HCT116 (cell line): ENCODE data around the gene ANXA2. TPM values are rescaled to one million over a fixed set of nuclear protein-coding genes. Genes with fewer than 3 reads are reported as not detected.

Experiments used
- ATAC-seq: fragments of 200-7000 bp; cut with Tn5 transposase; 2 replicates; pipeline ENCODE4 v1.9.1; 2020; ENCODE audit warnings: mild to moderate bottlenecking, moderate library complexity
- BruUV-seq: library from RNA; stranded (reverse); fragments of 400-500 nt; replicated peaks from 2 replicates; lab custom pipeline; 2021; lab: Mats Ljungman, UMichigan
- CTCF ChIA-PET: fragments of 300-600 bp; sonication (Branson Sonifier 250); formaldehyde crosslinking; loops from one replicate; lab custom pipeline; 2021; ENCODE audit warnings: antibody characterized with exemption; lab: Charles Lee
- POLR2A ChIA-PET: fragments of 300-600, 350-600 bp; sonication (Branson Sonifier 250); formaldehyde crosslinking; loops from one replicate; lab custom pipeline; 2021; ENCODE audit warnings: antibody characterized with exemption; lab: Charles Lee
- RAD21 ChIA-PET, 2 experiments: fragments of 300-600 bp; sonication (Branson Sonifier 250); formaldehyde crosslinking; loops; one replicate each; lab custom pipeline; 2023; ENCODE audit warnings: low total read pairs in 2 of 2; ENCODE audit not compliant: uncharacterized antibody in 2 of 2, unreplicated experiment in 2 of 2, low non-redundant PET in 1 of 2; lab: Charles Lee
- DNase-seq: peaks from one replicate; pipeline ENCODE4 v3.0.0-alpha.2; 2010; ENCODE audit warnings: low read depth, low spot score
- H2AFZ ChIP-seq: fragments of 200-600 bp; shearing (Covaris generic), sonication (generic); 2 replicates; pipeline ENCODE4 v1.6.1; 2017; ENCODE audit warnings: low read depth, mixed run types, mixed read lengths, antibody characterized with exemption, low read length; ENCODE audit not compliant: poor library complexity, severe bottlenecking
- H3K27ac ChIP-seq: 2 replicates; pipeline ENCODE4 v1.5.1; 2012; ENCODE audit warnings: low read depth, low read length
- H3K27me3 ChIP-seq: fragments of 200-600 bp; sonication (generic); 2 replicates; pipeline ENCODE4 v1.6.1; 2016; ENCODE audit warnings: mixed run types, low read length, mixed read lengths; ENCODE audit not compliant: insufficient read depth
- H3K36me3 ChIP-seq, 2 experiments: fragments of 200-500 bp in 1 of 2; fragments of 200-600 bp in 1 of 2; sonication (Bioruptor generic) in 1 of 2; sonication (generic) in 1 of 2; 2 replicates each; pipeline versions ENCODE4 v1.5.1 to v1.6.1; 2014 to 2016; ENCODE audit warnings: low read length in 2 of 2, inconsistent platforms in 1 of 2, mixed read lengths in 1 of 2, mixed run types in 1 of 2; ENCODE audit not compliant: insufficient read depth in 2 of 2, control insufficient read depth in 1 of 2
- H3K4me1 ChIP-seq, 2 experiments: fragments of 200-600 bp in 1 of 2; sonication (generic) in 1 of 2; 2 replicates each; pipeline versions ENCODE4 v1.5.1 to v1.6.1; 2012 to 2017; ENCODE audit warnings: low read length in 2 of 2, inconsistent platforms in 1 of 2, mild to moderate bottlenecking in 1 of 2, mixed read lengths in 1 of 2, mixed run types in 1 of 2, moderate library complexity in 1 of 2; ENCODE audit not compliant: insufficient read depth in 2 of 2, control insufficient read depth in 1 of 2
- H3K4me2 ChIP-seq: fragments of 200-600 bp; sonication (generic); 2 replicates; pipeline ENCODE4 v1.6.1; 2017; ENCODE audit warnings: mixed run types, low read length, mixed read lengths
- H3K4me3 ChIP-seq, 2 experiments: fragments of 200-600 bp in 1 of 2; sonication (generic) in 1 of 2; replicated peaks in 1 of 2; 2 replicates each; pipeline ENCODE4 v1.5.1; 2011 to 2016; ENCODE audit warnings: low read length in 2 of 2, control low read depth in 1 of 2, low read depth in 1 of 2, mild to moderate bottlenecking in 1 of 2, mixed read lengths in 1 of 2, mixed run types in 1 of 2
- H3K79me2 ChIP-seq: fragments of 200-600 bp; sonication (generic); 2 replicates; pipeline ENCODE4 v1.6.1; 2017; ENCODE audit warnings: mild to moderate bottlenecking, mixed run types, low read length, moderate library complexity, mixed read lengths; ENCODE audit not compliant: insufficient read depth
- H3K9ac ChIP-seq: fragments of 200-600 bp; sonication (generic); 2 replicates; pipeline ENCODE4 v1.6.1; 2016; ENCODE audit warnings: low read length, mixed read lengths
- H3K9me2 ChIP-seq: fragments of 200-600 bp; sonication (generic), shearing (Covaris generic); 2 replicates; pipeline ENCODE4 v1.6.1; 2017; ENCODE audit warnings: mixed run types, mild to moderate bottlenecking, moderate library complexity; ENCODE audit not compliant: insufficient read depth
- H3K9me3 ChIP-seq, 2 experiments: fragments of 200-500 bp in 1 of 2; fragments of 200-600 bp in 1 of 2; sonication (Bioruptor generic) in 1 of 2; sonication (generic) in 1 of 2; 2 replicates each; pipeline ENCODE4 v1.6.1; 2014 to 2017; ENCODE audit warnings: low read length in 2 of 2, mixed read lengths in 2 of 2, inconsistent platforms in 1 of 2, low read depth in 1 of 2, mild to moderate bottlenecking in 1 of 2, mixed run types in 1 of 2, moderate library complexity in 1 of 2; ENCODE audit not compliant: control insufficient read depth in 1 of 2, insufficient read depth in 1 of 2
- H4K20me1 ChIP-seq: fragments of 200-600 bp; sonication (generic), shearing (Covaris generic); 2 replicates; pipeline ENCODE4 v1.6.1; 2017; ENCODE audit warnings: mixed run types, mild to moderate bottlenecking, moderate library complexity; ENCODE audit not compliant: insufficient read depth
- ATF3 ChIP-seq: IDR thresholded peaks from 2 replicates; pipeline ENCODE4 v1.6.1; 2012
- CBX3 ChIP-seq: IDR thresholded peaks from 2 replicates; pipeline ENCODE4 v1.6.1; 2012; ENCODE audit warnings: low read depth
- CEBPB ChIP-seq: IDR thresholded peaks from 2 replicates; pipeline ENCODE4 v1.6.1; 2012; ENCODE audit warnings: low read depth
- EGR1 ChIP-seq: IDR thresholded peaks from 2 replicates; pipeline ENCODE4 v1.6.1; 2012; ENCODE audit warnings: low read depth
- FOSL1 ChIP-seq: IDR thresholded peaks from 2 replicates; pipeline ENCODE4 v1.6.1; 2012; ENCODE audit warnings: low read depth
- JUND ChIP-seq: IDR thresholded peaks from 2 replicates; pipeline ENCODE4 v1.6.1; 2012
- MAX ChIP-seq: IDR thresholded peaks from 2 replicates; pipeline ENCODE4 v1.6.1; 2012
- POLR2AphosphoS5 ChIP-seq: IDR thresholded peaks from 2 replicates; pipeline ENCODE4 v1.6.1; 2011; ENCODE audit warnings: mild to moderate bottlenecking, low read depth, low read length, moderate library complexity
- RAD21 ChIP-seq: IDR thresholded peaks from 2 replicates; pipeline ENCODE4 v1.6.1; 2012; ENCODE audit warnings: low read depth, mild to moderate bottlenecking
- SIN3A ChIP-seq: IDR thresholded peaks from 2 replicates; pipeline ENCODE4 v1.6.1; 2012; ENCODE audit warnings: low read depth
- SP1 ChIP-seq: IDR thresholded peaks from 2 replicates; pipeline ENCODE4 v1.6.1; 2012; ENCODE audit warnings: low read depth
- SRF ChIP-seq: IDR thresholded peaks from 2 replicates; pipeline ENCODE4 v1.6.1; 2012; ENCODE audit warnings: low read depth
- TCF7L2 ChIP-seq: IDR thresholded peaks from 2 replicates; pipeline ENCODE4 v1.7.0; 2011; ENCODE audit warnings: borderline replicate concordance, inconsistent platforms; ENCODE audit not compliant: insufficient read depth, insufficient read length; ENCODE audit errors: extremely low read depth
- YY1 ChIP-seq: IDR thresholded peaks from 2 replicates; pipeline ENCODE4 v1.6.1; 2011; ENCODE audit warnings: low read length, low read depth, moderate library complexity, mild to moderate bottlenecking; ENCODE audit not compliant: insufficient replicate concordance; ENCODE audit errors: extremely low read depth
- ZFX ChIP-seq: fragments of 450-650 bp; IDR thresholded peaks from 2 replicates; pipeline ENCODE4 v1.6.1; 2017
- ZNF274 ChIP-seq: fragments of 200-500 bp; sonication (Bioruptor generic); IDR thresholded peaks from 2 replicates; pipeline ENCODE4 v1.6.1; 2014; ENCODE audit warnings: mild to moderate bottlenecking, low read depth, low read length, inconsistent platforms
- intact Hi-C: fragments of 100-400 bp; cut with micrococcal nuclease; formaldehyde crosslinking; loops from 2 replicates; pipeline ENCODE4 v1.10.0; 2022
- total RNA-seq: library from RNA; stranded (reverse); gene quantifications from one replicate; pipeline ENCODE4 v1.2.1, GENCODE V29; 2021; ENCODE audit not compliant: unreplicated experiment

ANXA2 gene
- total RNA-seq, 1 experiment from 2014 or later, result 1,298 TPM

- Histone ChIP-seq H4K20me1 (no peaks in the 10 kb centered on the region), H3K4me2 (peak overlapping the region; percentile 60), H2AFZ (no peak overlapping the region), H3K9ac (no peak overlapping the region), H3K79me2 (no peaks in the 10 kb centered on the region), H3K27me3 (no peaks in the 10 kb centered on the region), H3K9me3 (no peaks in the 10 kb centered on the region), H3K36me3 (no peaks in the 10 kb centered on the region), H3K4me1 (peaks cover 11 to 19% of the 10 kb centered on the region in 2 experiments; a peak in 3 of 4 replicates), H3K27ac (no peak overlapping the region), H3K4me3 (no peak overlapping the region), H3K9me2 (no peaks in the 10 kb centered on the region)
- TF ChIP-seq SIN3A (no peak), SP1 (0 out of 2 replicates have a peak, but pooled peaks have one; percentile 26), FOSL1 (peak; percentile 67), YY1 (no peak), JUND (peak; percentile 52; the same call in 1 of the 2 replicates), CEBPB (no peak), CBX3 (no peak)
- intact Hi-C loops, result no loop called here
- ChIA-PET CTCF (no interaction called here), RAD21 (interaction anchor here in 1 of 2 experiments (0.6 kb wide), 1 partner anchor 52 kb away, joined by 3 read pairs; no protein-coding TSS in a partner anchor), POLR2A (interaction anchor here (0.7 kb wide), 1 partner anchor 27 kb away, joined by 3 read pairs; no protein-coding TSS in a partner anchor)
- DNase-seq (no peak), ATAC-seq (peak; percentile 75)
- no TSS peak for BruUV-seq
These were observed 16.4 kb upstream of the ANXA2 start for GRCh38 chr15:60414016-60414682.

GRCh38 chr15:60413231-60413824 lies 15.5 kb upstream of the ANXA2 start:
- Histone ChIP-seq H3K36me3 (no peaks in the 10 kb centered on the region), H3K4me3 (no peak overlapping the region), H4K20me1 (no peaks in the 10 kb centered on the region), H3K79me2 (no peaks in the 10 kb centered on the region), H3K27ac (no peak overlapping the region), H2AFZ (no peak overlapping the region), H3K9me2 (no peaks in the 10 kb centered on the region), H3K4me1 (peaks cover 19 to 27% of the 10 kb centered on the region in 2 experiments), H3K27me3 (no peaks in the 10 kb centered on the region), H3K9ac (no peak overlapping the region), H3K4me2 (0 out of 2 replicates have a peak overlapping the region, but pooled peaks have one; percentile 60), H3K9me3 (no peaks in the 10 kb centered on the region)
- CTCF ChIA-PET, result no interaction called here
- intact Hi-C loops, result no loop called here
- no TSS peak for BruUV-seq
- RAD21 ChIA-PET, result interaction anchor here in 1 of 2 experiments (0.6 kb wide), 1 partner anchor 51 kb away, joined by 3 read pairs; no protein-coding TSS in a partner anchor
- ATAC-seq (no peak), DNase-seq (no peak)
- TF ChIP-seq EGR1, result no peak
- TF ChIP-seq TCF7L2, result no peak
- TF ChIP-seq FOSL1, result no peak
- TF ChIP-seq SIN3A, result no peak
- no peak for TF ChIP-seq ZNF274
- TF ChIP-seq RAD21, result no peak
- TF ChIP-seq POLR2AphosphoS5, result no peak
- no peak for TF ChIP-seq SRF
- TF ChIP-seq YY1, result no peak
- no peak for TF ChIP-seq ATF3
- TF ChIP-seq JUND, result no peak
- TF ChIP-seq CEBPB, result no peak
- TF ChIP-seq ZFX, result no peak
- TF ChIP-seq MAX, result no peak
- TF ChIP-seq CBX3, result no peak
- POLR2A ChIA-PET, result no interaction called here
